IgD-negative memory B cell (primary cell): ENCODE data around the gene FAM72D. TPM values are rescaled to one million over a fixed set of nuclear protein-coding genes. Genes with fewer than 3 reads are reported as not detected.
"Not testable (repeated sequence)": the region's sequence is repeated elsewhere in the genome, so short reads cannot be mapped to it uniquely, and the experiment has no call there.

ENCODE experiments used
- H3K27ac Mint-ChIP-seq, 3 donors: one replicate each; pipeline ENCODE4 v1.8.0; 2020 to 2022; ENCODE audit warnings: mild to moderate bottlenecking in 3 of 3, mixed read lengths in 3 of 3, moderate library complexity in 1 of 3
- H3K27me3 Mint-ChIP-seq: one replicate; pipeline ENCODE4 v1.8.0; 2021; ENCODE audit warnings: mixed read lengths
- H3K36me3 Mint-ChIP-seq: one replicate; pipeline ENCODE4 v1.8.0; 2020; ENCODE audit warnings: mild to moderate bottlenecking, mixed read lengths
- H3K4me1 Mint-ChIP-seq, 3 donors: one replicate each; pipeline ENCODE4 v1.8.0; 2020 to 2022; ENCODE audit warnings: mixed read lengths in 3 of 3, mild to moderate bottlenecking in 1 of 3
- H3K4me3 Mint-ChIP-seq, 4 donors: one replicate each; pipeline ENCODE4 v1.8.0; 2020 to 2022; ENCODE audit warnings: mild to moderate bottlenecking in 4 of 4, mixed read lengths in 4 of 4, moderate library complexity in 3 of 4
- H3K9me3 Mint-ChIP-seq, 3 donors: one replicate each; pipeline ENCODE4 v1.8.0; 2020 to 2021; ENCODE audit warnings: mixed read lengths in 3 of 3, mild to moderate bottlenecking in 1 of 3
- polyA plus RNA-seq: library from polyadenylated mRNA; unstranded; fragments of 300-500 nt; fragmentation: Illumina TruSeq; gene quantifications from one replicate; pipeline ENCODE4 v1.2.3, GENCODE V29; 2021

The FAM72D gene
- not detected for polyA plus RNA-seq

- peak within 1 kb of the TSS in 1 of 4 donors; percentile 71 for H3K4me3 Mint-ChIP-seq
- not testable (repeated sequence) for H3K4me1 Mint-ChIP-seq, H3K9me3 Mint-ChIP-seq, H3K27ac Mint-ChIP-seq, H3K36me3 Mint-ChIP-seq, H3K27me3 Mint-ChIP-seq
These were observed at the start of gene FAM72D, which contains the start of gene SRGAP2B for GRCh38 chr1:145095284-145096057. Gene FAM72D (plus strand): TSS chr1:145095974. CDS start chr1:145096848, 874 bp downstream. Gene SRGAP2B (minus strand): TSS chr1:145095328. CDS start chr1:145092901, 2,427 bp downstream.

- H3K27me3 Mint-ChIP-seq, H3K4me1 Mint-ChIP-seq, H3K36me3 Mint-ChIP-seq, H3K27ac Mint-ChIP-seq, H3K4me3 Mint-ChIP-seq, H3K9me3 Mint-ChIP-seq: not testable (repeated sequence)
These were observed 48.2 kb upstream of the FAM72D start for GRCh38 chr1:145047553-145047952.

- H3K9me3 Mint-ChIP-seq, H3K27ac Mint-ChIP-seq, H3K4me1 Mint-ChIP-seq, H3K27me3 Mint-ChIP-seq, H3K4me3 Mint-ChIP-seq, H3K36me3 Mint-ChIP-seq: not testable (repeated sequence)
These were observed 47.5 kb upstream of the FAM72D start for GRCh38 chr1:145048181-145048856.

- not testable (repeated sequence) for H3K4me1 Mint-ChIP-seq, H3K36me3 Mint-ChIP-seq, H3K9me3 Mint-ChIP-seq, H3K27me3 Mint-ChIP-seq, H3K4me3 Mint-ChIP-seq, H3K27ac Mint-ChIP-seq
These were observed 43.6 kb upstream of the FAM72D start for GRCh38 chr1:145052019-145052776.

- H3K4me3 Mint-ChIP-seq, H3K27ac Mint-ChIP-seq, H3K36me3 Mint-ChIP-seq, H3K27me3 Mint-ChIP-seq, H3K9me3 Mint-ChIP-seq, H3K4me1 Mint-ChIP-seq: not testable (repeated sequence)
These were observed 42.3 kb upstream of the FAM72D start for GRCh38 chr1:145053428-145053827.

- not testable (repeated sequence) for H3K36me3 Mint-ChIP-seq, H3K27ac Mint-ChIP-seq, H3K4me3 Mint-ChIP-seq, H3K4me1 Mint-ChIP-seq, H3K27me3 Mint-ChIP-seq, H3K9me3 Mint-ChIP-seq
These were observed 40.5 kb upstream of the FAM72D start for GRCh38 chr1:145055217-145055760.

- H3K4me3 Mint-ChIP-seq, H3K4me1 Mint-ChIP-seq, H3K36me3 Mint-ChIP-seq, H3K27me3 Mint-ChIP-seq, H3K9me3 Mint-ChIP-seq, H3K27ac Mint-ChIP-seq: not testable (repeated sequence)
These were observed 37.6 kb upstream of the FAM72D start for GRCh38 chr1:145058184-145058583.

- H3K4me3 Mint-ChIP-seq, H3K36me3 Mint-ChIP-seq, H3K27me3 Mint-ChIP-seq, H3K27ac Mint-ChIP-seq, H3K4me1 Mint-ChIP-seq, H3K9me3 Mint-ChIP-seq: not testable (repeated sequence)
These were observed 32.5 kb upstream of the FAM72D start for GRCh38 chr1:145063285-145063684.

- not testable (repeated sequence) for H3K36me3 Mint-ChIP-seq, H3K27ac Mint-ChIP-seq, H3K27me3 Mint-ChIP-seq, H3K4me3 Mint-ChIP-seq, H3K9me3 Mint-ChIP-seq, H3K4me1 Mint-ChIP-seq
These were observed 31.7 kb upstream of the FAM72D start for GRCh38 chr1:145063941-145064648.

- not testable (repeated sequence) for H3K4me3 Mint-ChIP-seq, H3K9me3 Mint-ChIP-seq, H3K4me1 Mint-ChIP-seq, H3K36me3 Mint-ChIP-seq, H3K27me3 Mint-ChIP-seq, H3K27ac Mint-ChIP-seq
These were observed 30.5 kb upstream of the FAM72D start for GRCh38 chr1:145065194-145065826.

GRCh38 chr1:145066486-145066885 lies 29.3 kb upstream of the FAM72D start:
- not testable (repeated sequence) for H3K36me3 Mint-ChIP-seq, H3K27ac Mint-ChIP-seq, H3K9me3 Mint-ChIP-seq, H3K4me1 Mint-ChIP-seq, H3K27me3 Mint-ChIP-seq, H3K4me3 Mint-ChIP-seq

- not testable (repeated sequence) for H3K9me3 Mint-ChIP-seq, H3K36me3 Mint-ChIP-seq, H3K27ac Mint-ChIP-seq, H3K4me3 Mint-ChIP-seq, H3K4me1 Mint-ChIP-seq, H3K27me3 Mint-ChIP-seq
These were observed 24.2 kb upstream of the FAM72D start for GRCh38 chr1:145071569-145071968.

GRCh38 chr1:145074021-145074559 lies 21.7 kb upstream of the FAM72D start:
- H3K27me3 Mint-ChIP-seq, H3K27ac Mint-ChIP-seq, H3K9me3 Mint-ChIP-seq, H3K4me1 Mint-ChIP-seq, H3K36me3 Mint-ChIP-seq, H3K4me3 Mint-ChIP-seq: not testable (repeated sequence)

- not testable (repeated sequence) for H3K36me3 Mint-ChIP-seq, H3K9me3 Mint-ChIP-seq, H3K4me1 Mint-ChIP-seq, H3K27me3 Mint-ChIP-seq, H3K4me3 Mint-ChIP-seq, H3K27ac Mint-ChIP-seq
These were observed 18.9 kb upstream of the FAM72D start for GRCh38 chr1:145076877-145077276.
